ENCODE data around the gene KCNC1. TPM values are rescaled to one million over a fixed set of nuclear protein-coding genes. Genes with fewer than 3 reads are reported as not detected.

Gene KCNC1
- total RNA-seq, 1 experiment from 2014 or later: 0.20 TPM

- TF ChIP-seq ARID4B (CRISPR knock-in tag; IDR thresholded peaks at IDR 0.05; ENCODE audit: borderline replicate concordance) (no peak), FOXK1 (CRISPR knock-in tag; IDR thresholded peaks at IDR 0.05) (no peak), CREM (CRISPR knock-in tag; IDR thresholded peaks at IDR 0.05) (no peak), STAT6 (CRISPR knock-in tag; conservative IDR thresholded peaks at IDR 0.05; ENCODE audit: low read depth) (no peak), SP1 (CRISPR knock-in tag; conservative IDR thresholded peaks at IDR 0.05) (no peak), ELF4 (CRISPR knock-in tag; IDR thresholded peaks at IDR 0.05; ENCODE audit: low read depth) (no peak), FOXP4 (CRISPR knock-in tag; IDR thresholded peaks at IDR 0.05) (no peak), ZNF219 (CRISPR knock-in tag; IDR thresholded peaks at IDR 0.05; ENCODE audit: borderline replicate concordance) (no peak), NFYB (CRISPR knock-in tag; conservative IDR thresholded peaks at IDR 0.05; ENCODE audit: low read depth) (no peak), OVOL2 (CRISPR knock-in tag; IDR thresholded peaks at IDR 0.05; ENCODE audit: borderline replicate concordance) (no peak), CDX4 (CRISPR knock-in tag; IDR thresholded peaks at IDR 0.05; ENCODE audit: borderline replicate concordance) (no peak)
Measured at GRCh38 chr11:17777738-17778091, 43.1 kb downstream of the KCNC1 start (continued).

- no peak for DNase-seq (ENCODE audit: low spot score)
- POLR2A ChIA-PET: no interaction called here
- no peak for TF ChIP-seq SOX15 (CRISPR knock-in tag; IDR thresholded peaks at IDR 0.05)
- no peak overlapping the region for H3K4me3 Mint-ChIP-seq
- no peak for ATAC-seq
- H3K9me3 Mint-ChIP-seq: no peaks in the 10 kb centered on the region
- no peaks in the 10 kb centered on the region for H3K36me3 Mint-ChIP-seq
- no peaks in the 10 kb centered on the region for H3K27me3 Mint-ChIP-seq (ENCODE audit: low read depth)
- CTCF ChIA-PET: interaction anchor here (1.0 kb wide), 1 partner anchor 128 kb away, joined by 3 read pairs; no protein-coding TSS in a partner anchor
- no peaks in the 10 kb centered on the region for H3K4me1 Mint-ChIP-seq
- no peak overlapping the region for H3K27ac Mint-ChIP-seq
Measured at GRCh38 chr11:17778352-17778751, 43.8 kb downstream of the KCNC1 start.
